Osteoblast (primary cell): ENCODE data around the gene ASXL2. TPM values are rescaled to one million over a fixed set of nuclear protein-coding genes. Genes with fewer than 3 reads are reported as not detected.
"Not testable (repeated sequence)": the region's sequence is repeated elsewhere in the genome, so short reads cannot be mapped to it uniquely, and the experiment has no call there.

Experiments used
- DNase-seq: peaks from one replicate; pipeline ENCODE4 v3.0.0; 2011; ENCODE audit warnings: low spot score, mixed read lengths; ENCODE audit not compliant: insufficient read length; ENCODE audit errors: missing footprints
- H2AFZ ChIP-seq: 2 replicates; pipeline ENCODE4 v1.6.0; 2011; ENCODE audit warnings: mild to moderate bottlenecking, low read length
- H3K27ac ChIP-seq: 2 replicates; pipeline ENCODE4 v1.5.1; 2011; ENCODE audit warnings: mild to moderate bottlenecking, low read depth, low read length, moderate library complexity
- H3K27me3 ChIP-seq: 2 replicates; pipeline ENCODE4 v1.6.0; 2012; ENCODE audit warnings: mild to moderate bottlenecking, control low read depth, inconsistent platforms, low read length, moderate library complexity; ENCODE audit not compliant: insufficient read depth
- H3K36me3 ChIP-seq: 2 replicates; pipeline ENCODE4 v1.5.1; 2011; ENCODE audit warnings: mild to moderate bottlenecking, low read length, control low read depth, moderate library complexity; ENCODE audit not compliant: insufficient read depth
- H3K4me1 ChIP-seq: 2 replicates; pipeline ENCODE4 v1.5.1; 2011; ENCODE audit warnings: mild to moderate bottlenecking, low read length, control low read depth, moderate library complexity; ENCODE audit not compliant: insufficient read depth
- H3K4me2 ChIP-seq: 2 replicates; pipeline ENCODE4 v1.6.0; 2011; ENCODE audit warnings: mild to moderate bottlenecking, low read length; ENCODE audit not compliant: insufficient read depth
- H3K4me3 ChIP-seq: fragments of 200-600 bp; sonication (generic); 3 replicates; pipeline ENCODE4 v1.5.1; 2012; ENCODE audit warnings: mild to moderate bottlenecking, low read length, inconsistent platforms; ENCODE audit not compliant: insufficient read depth
- H3K79me2 ChIP-seq: 2 replicates; pipeline ENCODE4 v1.6.0; 2012; ENCODE audit warnings: mild to moderate bottlenecking, low read length, control low read depth, inconsistent platforms; ENCODE audit not compliant: insufficient read depth
- H3K9me3 ChIP-seq: 2 replicates; pipeline ENCODE4 v1.5.1; 2011; ENCODE audit warnings: low read depth, low read length, control low read depth
- H4K20me1 ChIP-seq: 2 replicates; pipeline ENCODE4 v1.6.0; 2012; ENCODE audit warnings: mild to moderate bottlenecking, low read length, control low read depth; ENCODE audit not compliant: insufficient read depth
- total RNA-seq: library from RNA; depleted of rRNA; stranded (reverse); fragments of >200 nt; gene quantifications from 2 replicates; pipeline ENCODE4 v1.2.3, GENCODE V29; 2012
- TF ChIP-seq, protein P1 (sequence below): IDR thresholded peaks from 2 replicates; pipeline ENCODE4 v1.5.1; 2011; ENCODE audit warnings: mild to moderate bottlenecking, low read depth, low read length, moderate library complexity; ENCODE audit errors: extremely low read depth

The ASXL2 gene
- total RNA-seq, 1 donor = 13.0 TPM

GRCh38 chr2:25912851-25913695 is 34.8 kb upstream of the ASXL2 start:
- peak overlapping the region; percentile 8 for H3K4me2 ChIP-seq
- TF ChIP-seq, protein P1, sequence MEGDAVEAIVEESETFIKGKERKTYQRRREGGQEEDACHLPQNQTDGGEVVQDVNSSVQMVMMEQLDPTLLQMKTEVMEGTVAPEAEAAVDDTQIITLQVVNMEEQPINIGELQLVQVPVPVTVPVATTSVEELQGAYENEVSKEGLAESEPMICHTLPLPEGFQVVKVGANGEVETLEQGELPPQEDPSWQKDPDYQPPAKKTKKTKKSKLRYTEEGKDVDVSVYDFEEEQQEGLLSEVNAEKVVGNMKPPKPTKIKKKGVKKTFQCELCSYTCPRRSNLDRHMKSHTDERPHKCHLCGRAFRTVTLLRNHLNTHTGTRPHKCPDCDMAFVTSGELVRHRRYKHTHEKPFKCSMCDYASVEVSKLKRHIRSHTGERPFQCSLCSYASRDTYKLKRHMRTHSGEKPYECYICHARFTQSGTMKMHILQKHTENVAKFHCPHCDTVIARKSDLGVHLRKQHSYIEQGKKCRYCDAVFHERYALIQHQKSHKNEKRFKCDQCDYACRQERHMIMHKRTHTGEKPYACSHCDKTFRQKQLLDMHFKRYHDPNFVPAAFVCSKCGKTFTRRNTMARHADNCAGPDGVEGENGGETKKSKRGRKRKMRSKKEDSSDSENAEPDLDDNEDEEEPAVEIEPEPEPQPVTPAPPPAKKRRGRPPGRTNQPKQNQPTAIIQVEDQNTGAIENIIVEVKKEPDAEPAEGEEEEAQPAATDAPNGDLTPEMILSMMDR = no peak
- no peaks in the 10 kb centered on the region for H3K27me3 ChIP-seq
- no peak overlapping the region for H2AFZ ChIP-seq
- H3K9me3 ChIP-seq = no peaks in the 10 kb centered on the region
- DNase-seq = peak; percentile 85
- no peaks in the 10 kb centered on the region for H3K36me3 ChIP-seq
- no peak overlapping the region for H3K27ac ChIP-seq
- no peaks in the 10 kb centered on the region for H4K20me1 ChIP-seq
- no peaks in the 10 kb centered on the region for H3K4me1 ChIP-seq
- no peaks in the 10 kb centered on the region for H3K79me2 ChIP-seq
- H3K4me3 ChIP-seq = no peak overlapping the region

DNA sequence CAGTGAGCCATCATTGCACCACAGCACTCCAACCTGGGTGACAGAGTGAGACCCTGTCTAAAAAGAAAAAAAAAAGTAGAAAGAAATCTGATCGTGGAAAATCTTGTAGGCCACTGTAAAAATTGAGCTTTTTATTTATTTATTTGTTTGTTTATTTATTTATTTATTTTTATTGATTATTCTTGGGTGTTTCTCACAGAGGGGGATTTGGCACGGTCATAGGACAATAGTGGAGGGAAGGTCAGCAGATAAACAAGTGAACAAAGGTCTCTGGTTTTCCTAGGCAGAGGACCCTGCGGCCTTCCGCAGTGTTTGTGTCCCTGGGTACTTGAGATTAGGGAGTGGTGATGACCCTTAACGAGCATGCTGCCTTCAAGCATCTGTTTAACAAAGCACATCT is 31.3 kb upstream of the ASXL2 start:
- H3K4me2 ChIP-seq, H3K79me2 ChIP-seq, H3K27me3 ChIP-seq, H3K4me1 ChIP-seq, H3K36me3 ChIP-seq, H3K9me3 ChIP-seq, H3K4me3 ChIP-seq, DNase-seq, H2AFZ ChIP-seq, H3K27ac ChIP-seq, H4K20me1 ChIP-seq: not testable (repeated sequence)

GRCh38 chr2:25905126-25905525 is 26.8 kb upstream of the ASXL2 start:
- H3K27ac ChIP-seq = no peak overlapping the region
- no peaks in the 10 kb centered on the region for H4K20me1 ChIP-seq
- H3K4me2 ChIP-seq = no peak overlapping the region
- no peaks in the 10 kb centered on the region for H3K79me2 ChIP-seq
- peak; percentile 76 for DNase-seq
- no peak overlapping the region for H2AFZ ChIP-seq
- H3K36me3 ChIP-seq = no peaks in the 10 kb centered on the region
- TF ChIP-seq, protein P1 = no peak
- H3K4me3 ChIP-seq = no peak overlapping the region
- H3K27me3 ChIP-seq = no peaks in the 10 kb centered on the region
- H3K9me3 ChIP-seq = no peaks in the 10 kb centered on the region
- H3K4me1 ChIP-seq = no peaks in the 10 kb centered on the region

DNA sequence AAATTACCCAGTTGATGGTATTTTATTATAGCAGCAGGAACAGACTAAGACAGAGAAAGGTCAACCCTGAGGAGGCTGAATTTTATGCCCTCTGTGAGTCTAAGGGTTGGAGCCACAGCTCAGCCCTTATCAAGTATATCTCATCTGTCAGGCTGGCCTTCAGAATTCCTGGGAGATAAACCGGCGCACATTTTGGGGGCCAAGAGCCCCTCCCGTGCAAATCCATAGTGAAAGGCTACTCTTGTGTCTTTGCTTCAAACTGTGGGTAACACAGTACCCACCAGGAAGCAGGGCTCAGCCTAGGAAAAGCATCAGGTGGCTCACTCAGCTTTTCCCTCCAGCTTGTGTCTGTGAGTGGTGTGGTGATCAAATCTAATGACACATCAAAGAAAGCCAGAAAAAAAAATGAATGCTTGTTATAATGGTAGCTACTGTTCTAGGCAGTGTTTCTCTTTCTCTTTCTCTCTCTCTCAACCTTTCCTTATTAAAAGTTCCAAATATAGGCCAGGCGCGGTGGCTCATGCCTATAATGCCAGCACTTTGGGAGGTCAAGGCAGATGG is 25.0 kb upstream of the ASXL2 start:
- no peaks in the 10 kb centered on the region for H3K79me2 ChIP-seq
- TF ChIP-seq, protein P1 = no peak
- no peaks in the 10 kb centered on the region for H3K36me3 ChIP-seq
- H2AFZ ChIP-seq = no peak overlapping the region
- no peaks in the 10 kb centered on the region for H3K27me3 ChIP-seq
- no peak for DNase-seq
- H3K27ac ChIP-seq = no peak overlapping the region
- H3K4me3 ChIP-seq = no peak overlapping the region
- no peaks in the 10 kb centered on the region for H3K9me3 ChIP-seq
- H3K4me2 ChIP-seq = no peak overlapping the region
- no peaks in the 10 kb centered on the region for H4K20me1 ChIP-seq
- no peaks in the 10 kb centered on the region for H3K4me1 ChIP-seq
